Activated naive CD4-positive, alpha-beta T cell treated with anti-CD3 and anti-CD28 coated beads, Interleukin-2, amount 50 U/mL, for 16 hours (primary cell): Measurements from ENCODE around the gene LPCAT1.
"Not testable (repeated sequence)": the region's sequence is repeated elsewhere in the genome, so short reads cannot be mapped to it uniquely, and the experiment has no call there.

Experiments
- DNase-seq: peaks from one replicate; pipeline ENCODE4 v3.0.0-alpha.2; 2020

Gene LPCAT1

GRCh38 chr5:1507457-1507856 lies 16.3 kb downstream of the LPCAT1 start:
- no peak for DNase-seq

GRCh38 chr5:1507014-1507375 lies 16.8 kb downstream of the LPCAT1 start:
- no peak for DNase-seq

GRCh38 chr5:1506242-1507013 lies 17.3 kb downstream of the LPCAT1 start:
- DNase-seq = no peak

GRCh38 chr5:1505506-1506241 lies 18.1 kb downstream of the LPCAT1 start:
- DNase-seq = no peak

- DNase-seq = not testable (repeated sequence)
Measured at GRCh38 chr5:1505089-1505488, 18.7 kb downstream of the LPCAT1 start.

GRCh38 chr5:1504617-1505016 lies 19.1 kb downstream of the LPCAT1 start:
- DNase-seq = no peak

- no peak for DNase-seq
Measured at GRCh38 chr5:1504069-1504595, 19.6 kb downstream of the LPCAT1 start.

- no peak for DNase-seq
Measured at GRCh38 chr5:1503241-1504068, 20.3 kb downstream of the LPCAT1 start.

GRCh38 chr5:1502737-1503120 lies 21.0 kb downstream of the LPCAT1 start:
- no peak for DNase-seq

- no peak for DNase-seq
Measured at GRCh38 chr5:1502046-1502736, 21.6 kb downstream of the LPCAT1 start.

- DNase-seq = no peak
Measured at GRCh38 chr5:1501372-1502045, 22.3 kb downstream of the LPCAT1 start.

- DNase-seq = no peak
Measured at GRCh38 chr5:1500411-1501091, 23.2 kb downstream of the LPCAT1 start.

- no peak for DNase-seq
Measured at GRCh38 chr5:1499851-1500250, 23.9 kb downstream of the LPCAT1 start.

GRCh38 chr5:1498623-1499416 lies 24.9 kb downstream of the LPCAT1 start:
- no peak for DNase-seq

- DNase-seq = no peak
Measured at GRCh38 chr5:1497795-1498622, 25.8 kb downstream of the LPCAT1 start.

GRCh38 chr5:1497242-1497777 lies 26.4 kb downstream of the LPCAT1 start:
- DNase-seq = no peak

- DNase-seq = no peak
Measured at GRCh38 chr5:1495525-1495897, 28.2 kb downstream of the LPCAT1 start.

- DNase-seq = no peak
Measured at GRCh38 chr5:1494780-1495524, 28.8 kb downstream of the LPCAT1 start.

- DNase-seq = no peak
Measured at GRCh38 chr5:1493941-1494340, 29.8 kb downstream of the LPCAT1 start.
